CD14-positive monocyte (primary cell): ENCODE data around the gene AHCY. TPM values are rescaled to one million over a fixed set of nuclear protein-coding genes. Genes with fewer than 3 reads are reported as not detected.

Experiments used
- DNase-seq, 3 donors: peaks; one replicate each; pipeline ENCODE4 v3.0.0-alpha.2; 2011 to 2022
- H2AFZ ChIP-seq: 2 replicates; pipeline ENCODE4 v1.6.0; 2012; ENCODE audit warnings: mild to moderate bottlenecking, low read depth, low read length, inconsistent platforms; ENCODE audit not compliant: insufficient read depth, poor library complexity, severe bottlenecking
- H3K27ac ChIP-seq, 2 donors: 1 replicate in 1 of 2; 2 replicates in 1 of 2; pipeline ENCODE4 v1.5.1; 2012 to 2013; ENCODE audit warnings: low read length in 2 of 2, control low read depth in 1 of 2, inconsistent platforms in 1 of 2, low read depth in 1 of 2, mild to moderate bottlenecking in 1 of 2
- H3K27me3 ChIP-seq, 2 donors: one replicate each; pipeline versions ENCODE4 v1.6.0 to v1.6.1; 2011 to 2013; ENCODE audit warnings: low read length in 2 of 2; ENCODE audit not compliant: control insufficient read depth in 2 of 2, insufficient read depth in 2 of 2
- H3K36me3 ChIP-seq, 2 donors: replicated peaks in 1 of 2; 1 replicate in 1 of 2; 2 replicates in 1 of 2; pipeline versions ENCODE4 v1.5.1 to v1.6.1; 2012 to 2013; ENCODE audit warnings: low read length in 2 of 2, control low read depth in 1 of 2, inconsistent platforms in 1 of 2, mild to moderate bottlenecking in 1 of 2; ENCODE audit not compliant: insufficient read depth in 2 of 2, control insufficient read depth in 1 of 2
- H3K4me1 ChIP-seq, 2 donors: 1 replicate in 1 of 2; 2 replicates in 1 of 2; pipeline versions ENCODE4 v1.5.1 to v1.6.1; 2012 to 2013; ENCODE audit warnings: low read length in 2 of 2, control low read depth in 1 of 2, inconsistent platforms in 1 of 2, mild to moderate bottlenecking in 1 of 2, moderate library complexity in 1 of 2; ENCODE audit not compliant: insufficient read depth in 2 of 2, control insufficient read depth in 1 of 2
- H3K4me2 ChIP-seq: replicated peaks from 2 replicates; pipeline ENCODE3; 2012; ENCODE audit warnings: low read length, moderate library complexity, mild to moderate bottlenecking; ENCODE audit not compliant: poor library complexity, severe bottlenecking; ENCODE audit errors: extremely low read depth
- H3K4me3 ChIP-seq, 3 experiments: fragments of 200-600 bp in 1 of 3; sonication (generic) in 1 of 3; replicated peaks in 1 of 3; 1 replicate in 2 of 3; 2 replicates in 1 of 3; pipeline ENCODE4 v1.5.1; 2011 to 2013; ENCODE audit warnings: low read length in 3 of 3, mild to moderate bottlenecking in 3 of 3, control low read depth in 2 of 3, low read depth in 2 of 3, inconsistent platforms in 1 of 3, moderate library complexity in 1 of 3
- H3K79me2 ChIP-seq: 2 replicates; pipeline ENCODE4 v1.6.0; 2012; ENCODE audit warnings: mild to moderate bottlenecking, control low read depth, inconsistent platforms, low read length, moderate library complexity; ENCODE audit not compliant: insufficient read depth
- H3K9ac ChIP-seq: 2 replicates; pipeline ENCODE4 v1.6.0; 2017; ENCODE audit warnings: low read length, mild to moderate bottlenecking; ENCODE audit not compliant: insufficient read depth, poor library complexity, severe bottlenecking
- H3K9me3 ChIP-seq, 2 donors: replicated peaks in 1 of 2; 1 replicate in 1 of 2; 2 replicates in 1 of 2; pipeline versions ENCODE4 v1.5.1 to v1.6.1; 2012 to 2013; ENCODE audit warnings: low read length in 2 of 2, control low read depth in 1 of 2; ENCODE audit not compliant: control insufficient read depth in 1 of 2, insufficient read depth in 1 of 2
- H4K20me1 ChIP-seq: 2 replicates; pipeline ENCODE4 v1.6.0; 2012; ENCODE audit warnings: mild to moderate bottlenecking, low read length, control low read depth, moderate library complexity; ENCODE audit not compliant: insufficient read depth
- H3K27ac Mint-ChIP-seq, 7 donors: one replicate each; pipeline ENCODE4 v1.8.0; 2020; ENCODE audit warnings: mild to moderate bottlenecking in 7 of 7, mixed read lengths in 7 of 7, moderate library complexity in 6 of 7, inconsistent platforms in 2 of 7
- H3K27me3 Mint-ChIP-seq, 3 donors: one replicate each; pipeline ENCODE4 v1.8.0; 2021 to 2022; ENCODE audit warnings: low read depth in 3 of 3, mild to moderate bottlenecking in 3 of 3, mixed read lengths in 3 of 3, moderate library complexity in 3 of 3, inconsistent platforms in 1 of 3
- H3K36me3 Mint-ChIP-seq, 2 donors: one replicate each; pipeline ENCODE4 v1.8.0; 2020; ENCODE audit warnings: mixed read lengths in 2 of 2, inconsistent platforms in 1 of 2, mild to moderate bottlenecking in 1 of 2
- H3K4me1 Mint-ChIP-seq: one replicate; pipeline ENCODE4 v1.8.0; 2020; ENCODE audit warnings: mild to moderate bottlenecking, mixed read lengths
- H3K4me3 Mint-ChIP-seq, 2 donors: one replicate each; pipeline ENCODE4 v1.8.0; 2020; ENCODE audit warnings: mild to moderate bottlenecking in 2 of 2, mixed read lengths in 2 of 2, moderate library complexity in 1 of 2
- H3K9me3 Mint-ChIP-seq, 7 donors: one replicate each; pipeline ENCODE4 v1.8.0; 2020 to 2022; ENCODE audit warnings: mixed read lengths in 7 of 7, mild to moderate bottlenecking in 6 of 7, moderate library complexity in 6 of 7, inconsistent platforms in 2 of 7
- CTCF ChIP-seq: fragments of 200-600 bp; IDR thresholded peaks from one replicate; pipeline ENCODE4 v1.8.0; 2022; ENCODE audit warnings: antibody characterized with exemption, mild to moderate bottlenecking
- WGBS: methylation state at CpG from one replicate; pipeline ENCODE4 v1.1.5; 2013; ENCODE audit warnings: missing lambda C conversion rate; ENCODE audit not compliant: insufficient coverage; 5-methylcytosine and 5-hydroxymethylcytosine counted together
- intact Hi-C, 2 donors: fragments of 100-400 bp; cut with micrococcal nuclease; formaldehyde crosslinking; loops; one replicate each; pipeline versions ENCODE4 v1.15.0 to v1.15.1; 2023
- polyA plus RNA-seq, 3 donors: library from polyadenylated mRNA; depleted of rRNA in 1 of 3; unstranded in 2 of 3; stranded (reverse) in 1 of 3; fragments of 300-500 nt in 2 of 3; fragments of >200 nt in 1 of 3; fragmentation: Illumina TruSeq in 2 of 3; gene quantifications; 1 replicate in 2 of 3; 2 replicates in 1 of 3; pipeline ENCODE4 v1.2.3, GENCODE V29; 2012 to 2021

The AHCY gene
- polyA plus RNA-seq, 3 donors: 35.7 to 42.7 (median 41.1) TPM

DNA sequence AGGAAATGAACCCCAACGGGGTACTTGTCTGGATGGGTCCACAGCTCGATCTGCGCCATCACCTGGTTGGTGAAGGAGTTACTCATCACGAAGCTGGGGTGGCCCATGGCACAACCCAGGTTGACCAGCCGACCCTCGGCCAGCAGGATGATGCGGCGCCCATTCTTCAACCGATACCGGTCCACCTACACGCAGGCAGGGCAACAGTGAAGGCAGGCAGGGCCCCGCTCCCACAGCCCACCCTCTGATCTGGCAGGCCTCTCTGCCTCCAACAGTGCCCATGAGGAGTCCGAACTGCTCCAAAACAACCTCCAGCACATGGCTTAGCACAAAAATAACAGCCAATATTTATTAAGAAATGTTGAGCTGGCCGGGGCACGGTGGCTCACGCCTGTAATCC is 17.7 kb downstream of the AHCY start:
- H3K9me3 Mint-ChIP-seq: no peaks in the 10 kb centered on the region
- 92% methylated on average over 15 of the region's 16 CpGs for WGBS
- no peak overlapping the region for H3K4me3 Mint-ChIP-seq
- H3K27ac ChIP-seq: no peak overlapping the region
- peaks cover 67 to 84% of the 10 kb centered on the region in 2 donors for H3K36me3 Mint-ChIP-seq
- TF ChIP-seq CTCF: no peak
- no peak overlapping the region for H3K9ac ChIP-seq
- peaks cover 34 to 88% of the 10 kb centered on the region in 2 donors for H3K36me3 ChIP-seq
- H3K27me3 Mint-ChIP-seq: peaks cover 0 to 1% (median 0%) of the 10 kb centered on the region in 3 donors
- H3K27ac Mint-ChIP-seq: no peak overlapping the region
- no peaks in the 10 kb centered on the region for H4K20me1 ChIP-seq
- intact Hi-C loops: no loop called here
- no peak overlapping the region for H3K4me3 ChIP-seq
- no peak for DNase-seq
- H3K79me2 ChIP-seq: no peaks in the 10 kb centered on the region
- H3K27me3 ChIP-seq: no peaks in the 10 kb centered on the region
- no peak overlapping the region for H2AFZ ChIP-seq
- H3K9me3 ChIP-seq: no peaks in the 10 kb centered on the region
- H3K4me1 ChIP-seq: no peaks in the 10 kb centered on the region
- H3K4me1 Mint-ChIP-seq: peaks cover 2% of the 10 kb centered on the region
- H3K4me2 ChIP-seq: no peak overlapping the region

GRCh38 chr20:34283844-34284243 is 19.3 kb downstream of the AHCY start:
- TF ChIP-seq CTCF: no peak
- Mint-ChIP-seq H3K4me3 (no peak overlapping the region), H3K36me3 (peaks cover 67 to 76% of the 10 kb centered on the region in 2 donors), H3K9me3 (no peaks in the 10 kb centered on the region), H3K4me1 (peaks cover 2% of the 10 kb centered on the region), H3K27ac (no peak overlapping the region), H3K27me3 (peaks cover 0 to 1% (median 0%) of the 10 kb centered on the region in 3 donors)
- no peak for DNase-seq
- no CpG with 5 or more reads among the region's 1 CpG for WGBS
- Histone ChIP-seq H3K4me1 (no peaks in the 10 kb centered on the region), H3K9me3 (no peaks in the 10 kb centered on the region), H4K20me1 (no peaks in the 10 kb centered on the region), H3K27me3 (no peaks in the 10 kb centered on the region), H3K4me2 (no peak overlapping the region), H3K4me3 (no peak overlapping the region), H3K79me2 (no peaks in the 10 kb centered on the region), H2AFZ (no peak overlapping the region), H3K9ac (no peak overlapping the region), H3K27ac (no peak overlapping the region), H3K36me3 (peaks cover 31 to 90% of the 10 kb centered on the region in 2 donors)
- intact Hi-C loops: no loop called here
